ENCODE data around the gene RPP25L.

Gene RPP25L

GRCh38 chr9:34590381-34591247, 21.3 kb downstream of the RPP25L start:
- DNase-seq (ENCODE audit: low read depth, low spot score), result no peak
- peak overlapping the region; percentile 45 for H3K4me3 ChIP-seq (ENCODE audit: low read length)

- DNase-seq (ENCODE audit: low read depth, low spot score), result peak; percentile 40
- H3K4me3 ChIP-seq (ENCODE audit: low read length), result peak within 1 kb of the TSS; percentile 45
These were observed 22.1 kb downstream of the RPP25L start, which contains the start of gene CNTFR for GRCh38 chr9:34589636-34590380. Gene CNTFR, minus strand, starts transcription at chr9:34589724. Its CDS starts 20,743 bp downstream, at chr9:34568981.

- no peak for DNase-seq (ENCODE audit: low read depth, low spot score)
- H3K4me3 ChIP-seq (ENCODE audit: low read length), result no peak overlapping the region
These were observed 22.9 kb downstream of the RPP25L start for GRCh38 chr9:34588671-34589635.

GRCh38 chr9:34587271-34587670, 24.6 kb downstream of the RPP25L start:
- no peak for DNase-seq (ENCODE audit: low read depth, low spot score)
- no peak overlapping the region for H3K4me3 ChIP-seq (ENCODE audit: low read length)

GRCh38 chr9:34585946-34586669, 25.8 kb downstream of the RPP25L start:
- no peak overlapping the region for H3K4me3 ChIP-seq (ENCODE audit: low read length)
- no peak for DNase-seq (ENCODE audit: low read depth, low spot score)

GRCh38 chr9:34584970-34585369, 26.9 kb downstream of the RPP25L start:
- no peak for DNase-seq (ENCODE audit: low read depth, low spot score)
- H3K4me3 ChIP-seq (ENCODE audit: low read length), result no peak overlapping the region

- DNase-seq (ENCODE audit: low read depth, low spot score), result no peak
- no peak overlapping the region for H3K4me3 ChIP-seq (ENCODE audit: low read length)
These were observed 29.1 kb downstream of the RPP25L start for GRCh38 chr9:34582787-34583186.

GRCh38 chr9:34581318-34581717, 30.6 kb downstream of the RPP25L start:
- no peak overlapping the region for H3K4me3 ChIP-seq (ENCODE audit: low read length)
- DNase-seq (ENCODE audit: low read depth, low spot score), result no peak

GRCh38 chr9:34580358-34580757, 31.5 kb downstream of the RPP25L start:
- H3K4me3 ChIP-seq (ENCODE audit: low read length), result no peak overlapping the region
- no peak for DNase-seq (ENCODE audit: low read depth, low spot score)

- DNase-seq (ENCODE audit: low read depth, low spot score), result no peak
- no peak overlapping the region for H3K4me3 ChIP-seq (ENCODE audit: low read length)
These were observed 32.1 kb downstream of the RPP25L start for GRCh38 chr9:34579808-34580163.

GRCh38 chr9:34579104-34579807, 32.6 kb downstream of the RPP25L start:
- no peak for DNase-seq (ENCODE audit: low read depth, low spot score)
- H3K4me3 ChIP-seq (ENCODE audit: low read length), result no peak overlapping the region

- no peak overlapping the region for H3K4me3 ChIP-seq (ENCODE audit: low read length)
- no peak for DNase-seq (ENCODE audit: low read depth, low spot score)
These were observed 33.4 kb downstream of the RPP25L start for GRCh38 chr9:34578241-34579103.

- H3K4me3 ChIP-seq (ENCODE audit: low read length), result no peak overlapping the region
- no peak for DNase-seq (ENCODE audit: low read depth, low spot score)
These were observed 34.3 kb downstream of the RPP25L start for GRCh38 chr9:34577400-34578240.

- no peak for DNase-seq (ENCODE audit: low read depth, low spot score)
- H3K4me3 ChIP-seq (ENCODE audit: low read length), result no peak overlapping the region
These were observed 35.1 kb downstream of the RPP25L start for GRCh38 chr9:34576597-34577399.

- DNase-seq (ENCODE audit: low read depth, low spot score), result no peak
These were observed 35.9 kb downstream of the RPP25L start for GRCh38 chr9:34575862-34576596.

More at GRCh38 chr9:34575862-34576596, 35.9 kb downstream of the RPP25L start:
- no peak overlapping the region for H3K4me3 ChIP-seq (ENCODE audit: low read length)
